HG03280 (cell line): Measurements from ENCODE around the gene AGA.
A peak's percentile ranks its signal among the peaks of the same experiment; 100 is the strongest.

Source experiments
- ATAC-seq: cut with Tn5 transposase; IDR thresholded peaks from one replicate; pipeline ENCODE4 v1.9.1; 2021; ENCODE audit warnings: mild to moderate bottlenecking, moderate library complexity; ENCODE audit not compliant: unreplicated experiment

The AGA gene

DNA sequence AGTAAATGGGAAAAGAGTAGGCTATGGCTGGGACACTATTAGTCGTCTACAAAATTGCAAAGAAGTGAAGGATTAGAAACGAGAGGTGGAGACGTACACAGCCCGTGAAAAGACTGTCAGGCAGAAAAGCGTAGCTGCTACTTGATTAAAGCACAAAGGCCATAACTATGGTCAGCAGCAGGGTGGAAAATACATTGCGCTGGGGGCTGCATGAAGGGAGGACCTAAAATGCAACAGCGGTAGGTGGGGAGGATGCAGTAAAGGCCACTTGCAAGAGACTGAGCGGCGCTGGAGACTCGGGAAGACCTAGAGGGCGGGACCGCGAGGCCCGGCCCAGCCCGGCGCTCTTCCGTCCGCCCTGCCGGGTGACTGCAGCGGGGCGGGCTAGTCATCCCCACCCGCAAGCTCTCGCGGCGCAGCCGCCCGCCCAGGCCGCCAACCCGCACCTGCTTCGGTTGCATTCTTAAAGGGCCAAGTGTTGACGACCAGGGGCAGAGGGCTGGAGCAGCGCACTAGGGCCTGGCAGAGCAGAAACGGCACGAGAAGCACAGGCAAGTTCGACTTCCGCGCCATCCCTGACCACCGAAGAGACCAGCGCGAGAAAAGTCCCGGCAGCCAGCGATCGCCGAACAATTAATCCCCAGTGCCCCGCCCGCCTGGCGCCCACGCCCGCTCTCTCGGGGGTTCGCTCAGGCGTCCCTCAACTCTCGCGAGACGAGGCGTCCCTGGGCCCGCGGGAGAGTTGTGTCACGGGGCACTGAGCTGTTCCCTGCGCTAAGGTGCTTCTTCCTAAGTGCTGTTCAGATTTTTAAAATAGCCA is at the start of gene AGA:
AGA (minus strand) TSS at position 635 of the 820 bp plus-strand sequence; CDS start at position 573, 62 bp downstream.
- ATAC-seq = peak; percentile 88

DNA sequence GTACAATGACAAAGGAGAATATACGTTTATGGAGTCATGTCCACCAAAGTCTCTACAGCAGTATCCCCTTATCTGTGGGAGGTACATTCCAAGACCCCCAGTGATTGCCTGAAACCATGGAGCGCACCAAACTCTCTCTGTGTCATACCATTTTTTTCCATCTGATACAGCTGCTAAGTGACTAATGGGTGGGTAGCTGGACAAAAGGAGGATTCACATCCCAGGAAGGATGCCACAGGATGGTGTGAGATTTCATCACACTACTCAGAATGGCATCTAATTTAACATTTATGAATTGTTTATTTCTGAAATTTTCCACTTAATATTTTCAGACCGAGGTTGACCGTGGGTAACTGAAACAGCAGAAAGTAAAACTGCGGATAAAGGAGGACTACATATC is 49.8 kb upstream of the AGA start:
- no peak for ATAC-seq

DNA sequence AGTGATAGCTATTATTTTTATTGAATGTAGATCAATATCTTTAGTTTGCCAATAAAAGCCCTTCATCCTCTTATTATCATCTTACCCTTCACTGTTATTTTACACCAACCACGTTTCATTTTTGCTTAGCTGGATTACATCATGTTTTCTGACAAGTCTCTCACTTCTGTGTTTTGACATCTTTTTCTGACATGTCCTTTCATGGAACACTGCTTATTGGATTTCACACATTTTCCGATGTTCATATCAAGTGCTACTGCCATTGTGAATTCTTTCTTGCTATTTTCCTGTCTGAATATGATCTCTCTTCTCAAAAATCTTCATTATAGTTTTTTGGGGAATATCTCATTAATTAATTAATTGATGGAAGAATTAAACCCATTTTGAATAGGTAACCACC is 48.5 kb upstream of the AGA start:
- no peak for ATAC-seq

DNA sequence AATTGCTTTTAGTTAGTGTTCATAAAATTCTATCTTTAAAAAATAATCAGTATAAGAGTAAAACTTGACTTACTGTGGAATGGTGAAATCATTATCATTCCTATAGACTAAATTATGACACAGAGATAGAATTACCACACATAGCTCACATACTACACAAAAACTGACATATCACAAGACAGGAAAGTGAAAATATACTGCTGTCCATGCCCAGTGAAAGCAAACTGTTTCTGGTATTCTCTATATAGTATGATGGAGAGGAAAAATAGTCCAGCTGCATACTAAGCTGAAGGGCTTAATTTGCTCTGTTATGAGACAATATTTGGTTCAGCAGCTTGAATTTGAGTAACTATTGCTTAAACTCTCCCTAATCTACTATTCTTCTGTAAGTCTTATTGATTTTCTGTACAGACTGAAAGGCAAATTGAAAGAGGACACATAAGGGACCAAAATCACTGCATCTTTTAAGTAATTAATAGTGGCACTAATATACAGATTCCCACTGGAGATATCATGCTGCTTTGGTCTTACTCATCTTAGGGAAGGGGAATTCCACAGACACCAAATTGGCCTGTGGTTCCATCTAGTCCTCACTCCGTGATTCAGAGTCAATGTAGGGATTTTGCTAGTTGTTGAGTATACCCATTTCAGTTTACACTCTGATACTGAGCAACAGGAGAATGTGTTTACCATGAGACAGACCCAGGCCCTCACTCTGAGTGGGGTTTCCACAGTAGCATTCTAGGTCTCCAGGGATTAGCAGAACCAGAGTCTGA is 47.4 kb upstream of the AGA start:
- ATAC-seq = no peak

DNA sequence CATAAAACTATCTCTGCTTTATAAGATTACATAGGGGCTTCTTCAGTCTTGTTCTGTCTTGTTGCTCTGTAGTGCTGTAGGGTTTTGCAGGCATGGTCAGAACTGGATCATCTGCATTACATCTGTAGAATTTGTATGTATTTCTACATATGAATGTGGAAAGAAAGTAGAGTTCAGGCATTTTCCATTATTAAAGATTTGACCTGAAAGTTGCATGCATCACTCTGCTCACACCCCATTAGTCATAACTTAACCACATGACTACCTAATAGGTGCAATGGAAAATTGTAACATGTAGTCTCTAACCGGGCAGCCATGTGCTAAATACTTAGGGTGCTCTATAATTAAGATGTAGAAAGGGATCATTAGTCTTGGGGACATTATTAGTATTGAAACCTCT is 45.7 kb upstream of the AGA start:
- ATAC-seq = no peak

DNA sequence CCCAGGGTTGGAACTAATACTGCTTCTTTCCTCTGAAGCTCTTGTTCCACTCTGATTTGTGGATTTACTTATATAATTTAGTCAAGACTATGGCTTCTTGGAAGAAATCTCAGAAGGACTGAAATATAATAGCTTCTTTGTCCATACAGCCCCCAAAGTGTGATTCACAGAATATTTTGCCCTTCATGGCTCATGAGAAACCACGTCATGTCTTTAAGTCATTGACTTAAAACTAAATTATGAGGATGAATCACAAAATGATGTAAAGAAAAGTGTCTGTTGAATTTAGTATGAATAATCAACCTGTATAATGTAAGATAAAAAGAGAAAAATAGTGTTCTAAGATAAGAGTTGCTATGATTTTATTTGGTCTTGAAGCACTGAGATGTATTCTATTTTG is 43.3 kb upstream of the AGA start:
- ATAC-seq = no peak

DNA sequence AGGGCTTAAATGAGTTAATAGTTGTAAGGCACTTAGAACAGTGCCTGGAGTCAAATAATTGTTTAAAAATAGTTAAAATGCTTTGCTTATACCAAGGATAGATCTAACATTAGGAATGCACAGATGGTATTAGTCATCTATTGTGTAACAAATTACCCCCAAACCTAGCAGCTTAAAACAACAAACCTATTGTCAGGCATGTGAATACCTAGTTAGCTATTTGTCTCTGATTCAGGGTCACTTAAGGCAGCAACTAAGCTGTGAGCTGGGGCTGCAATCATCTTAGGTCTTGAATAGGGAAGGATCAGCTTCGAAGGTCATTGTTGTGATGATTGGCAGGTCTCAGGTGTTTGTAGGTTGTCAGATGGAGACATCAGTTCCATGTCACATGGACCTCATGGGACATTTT is 42.4 kb upstream of the AGA start:
- no peak for ATAC-seq

DNA sequence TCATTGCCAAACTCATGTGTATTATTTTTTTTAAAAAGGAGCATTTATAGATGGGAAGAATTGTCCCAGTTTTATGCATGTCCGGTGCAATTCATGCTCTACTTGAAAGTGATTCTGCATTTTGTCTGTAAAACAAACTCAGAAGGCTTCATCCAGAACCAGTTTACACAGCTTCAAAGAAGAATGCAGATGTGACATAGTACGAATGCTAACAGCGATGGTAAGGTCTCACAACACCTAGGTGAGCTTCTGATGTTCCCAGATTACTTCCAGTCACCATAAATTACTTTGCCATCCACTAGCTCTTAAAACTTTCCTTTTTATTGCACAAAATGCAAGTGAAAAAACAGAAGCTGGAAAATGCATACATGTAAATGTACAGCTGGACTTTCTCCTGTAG is 41.5 kb upstream of the AGA start:
- no peak for ATAC-seq

DNA sequence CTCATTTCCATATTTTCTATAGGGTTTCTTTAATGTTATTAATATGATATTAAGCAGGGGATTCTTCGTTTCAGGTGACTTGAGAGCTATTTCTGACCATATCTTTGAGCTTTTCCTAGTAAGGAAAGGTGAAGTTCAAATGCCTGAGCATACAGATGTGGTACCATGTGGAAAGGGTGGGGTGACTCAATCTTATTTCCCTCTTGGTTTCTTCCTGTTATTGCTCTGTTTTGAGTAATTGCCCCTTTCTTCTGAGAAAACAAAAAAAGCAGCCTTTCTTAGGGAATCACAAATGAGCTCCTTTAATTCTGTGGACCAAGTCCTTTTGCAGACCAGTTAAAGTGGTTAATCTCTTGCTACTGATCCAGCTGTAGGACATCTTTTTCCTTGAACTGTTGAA is 41.0 kb upstream of the AGA start:
- ATAC-seq = no peak

DNA sequence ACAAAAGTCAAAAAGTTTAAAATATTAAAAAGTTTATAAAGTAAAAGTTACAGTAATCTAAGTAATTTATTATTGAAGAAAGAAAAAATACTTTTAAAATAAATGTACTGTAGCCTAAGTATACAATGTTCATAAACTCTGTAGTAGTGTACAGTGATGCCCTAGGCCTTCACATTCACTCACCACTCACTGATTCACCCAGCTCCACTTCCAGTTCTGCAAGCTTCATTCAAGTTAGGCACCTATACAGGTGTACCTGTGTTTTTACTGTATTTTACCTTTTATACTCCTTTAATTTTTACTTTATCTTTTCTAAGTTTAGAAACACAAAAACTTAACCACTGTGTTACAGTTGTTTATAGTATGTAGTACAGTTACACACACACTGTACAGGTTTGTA is 40.1 kb upstream of the AGA start:
- ATAC-seq = no peak

DNA sequence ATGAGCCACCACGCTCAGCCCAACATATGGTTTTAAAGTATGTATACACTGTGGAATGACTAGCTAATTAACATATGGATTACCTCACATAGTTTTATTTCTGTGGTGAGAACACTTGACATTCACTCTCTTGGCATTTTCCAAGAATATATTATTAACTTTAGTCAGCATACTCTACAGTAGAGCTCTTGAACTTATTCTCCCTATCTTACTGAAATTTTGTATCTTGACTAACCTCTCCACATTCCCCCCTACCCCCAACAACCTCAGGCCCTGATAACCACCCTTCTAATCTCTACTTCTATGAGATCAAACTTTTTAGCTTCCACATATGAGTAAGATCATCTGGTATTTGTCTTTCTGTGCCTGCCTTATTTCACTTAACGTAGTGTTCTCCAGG is 38.6 kb upstream of the AGA start:
- ATAC-seq = no peak

DNA sequence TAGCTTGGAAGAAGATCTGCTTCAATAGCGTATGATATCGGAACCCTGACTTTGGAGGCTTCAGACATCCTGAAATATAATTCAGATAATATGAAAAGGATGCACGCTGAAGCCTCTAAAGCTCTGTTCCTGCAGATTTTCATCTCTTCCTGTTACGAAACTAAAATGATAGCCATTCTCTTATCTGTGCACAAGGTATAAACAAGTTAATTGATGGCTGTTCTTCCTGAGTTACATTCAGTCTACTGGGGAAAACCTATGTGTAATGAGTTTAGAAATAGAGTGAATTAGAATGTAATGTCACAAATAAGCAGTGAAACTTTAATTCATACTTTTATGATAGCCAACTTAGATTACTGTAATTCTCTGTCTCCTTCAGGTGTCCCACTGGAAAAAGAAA is 36.8 kb upstream of the AGA start:
- ATAC-seq = no peak

DNA sequence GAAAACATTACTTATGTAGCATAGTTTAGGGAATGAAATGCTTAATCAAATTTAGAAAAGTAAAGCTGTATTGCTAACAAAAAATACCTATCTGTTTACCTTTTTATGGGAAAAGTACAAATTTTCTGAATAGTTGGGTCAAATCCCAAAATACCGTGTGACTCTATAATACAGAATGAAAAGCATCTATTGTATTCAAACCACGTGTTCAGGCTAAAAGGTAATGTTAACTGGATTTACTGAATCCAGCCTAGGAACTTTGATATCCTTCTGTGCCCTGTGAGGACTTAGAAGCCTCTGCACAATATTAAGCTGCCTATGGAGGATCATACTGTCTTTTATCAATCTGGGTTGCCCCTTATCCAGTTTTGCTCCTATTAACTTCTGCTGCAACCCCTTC is 36.3 kb upstream of the AGA start:
- ATAC-seq = no peak

DNA sequence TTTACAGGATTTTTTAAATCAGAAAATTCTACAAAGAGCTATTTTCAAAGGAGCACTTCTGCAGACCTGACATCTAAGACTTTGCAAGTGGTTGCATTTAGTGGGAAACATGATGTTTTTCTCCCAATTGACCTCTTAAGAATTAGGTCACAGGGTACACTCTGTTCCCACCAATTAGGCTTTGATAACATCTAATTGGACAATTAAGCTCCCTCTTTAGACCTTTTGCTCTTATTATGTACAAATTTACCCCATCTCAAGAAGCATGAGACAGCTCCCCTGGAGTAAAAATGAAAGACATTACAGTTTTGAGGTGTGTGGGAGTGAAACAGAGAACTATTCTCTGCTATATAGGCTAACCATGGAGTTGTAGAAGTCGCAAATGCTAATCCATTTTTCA is 31.8 kb upstream of the AGA start:
- ATAC-seq = no peak

DNA sequence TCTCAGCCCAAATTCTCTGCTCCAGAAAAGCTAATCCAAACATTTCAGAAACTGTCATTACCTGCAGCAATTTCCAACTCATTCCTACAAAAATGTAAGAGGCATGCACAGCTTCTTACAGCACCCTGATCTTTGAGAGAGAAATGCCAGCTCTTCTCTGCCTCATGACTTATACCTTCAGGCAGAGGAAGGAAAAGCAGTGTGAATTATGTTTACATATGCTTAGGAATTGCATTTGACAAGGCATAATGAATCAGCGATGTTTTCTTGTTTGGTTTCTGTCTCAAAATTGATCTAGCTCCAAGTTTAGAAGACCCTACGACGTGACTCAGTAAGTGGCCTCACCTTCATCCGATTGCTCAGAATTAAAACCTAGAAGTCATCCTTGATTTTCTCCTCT is 21.8 kb upstream of the AGA start:
- no peak for ATAC-seq

DNA sequence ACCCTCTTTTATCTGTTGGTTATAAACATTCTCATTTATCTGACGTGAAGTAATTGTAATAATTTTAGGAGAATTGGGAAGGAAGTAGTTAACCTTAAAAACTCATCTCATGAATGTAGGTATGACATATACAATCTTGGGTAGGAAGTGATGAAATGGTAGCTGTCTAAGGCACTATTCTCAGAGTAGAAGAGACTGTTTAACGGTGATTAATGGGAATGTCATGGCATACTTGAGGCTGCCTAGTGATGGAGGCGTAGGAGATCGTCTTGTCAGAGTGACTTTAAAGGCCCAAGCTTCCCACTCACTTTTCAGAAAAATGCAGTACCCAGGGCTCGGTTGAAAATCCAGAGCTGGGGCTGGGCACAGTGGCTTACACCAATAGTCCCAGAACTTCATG is 19.4 kb upstream of the AGA start:
- no peak for ATAC-seq

DNA sequence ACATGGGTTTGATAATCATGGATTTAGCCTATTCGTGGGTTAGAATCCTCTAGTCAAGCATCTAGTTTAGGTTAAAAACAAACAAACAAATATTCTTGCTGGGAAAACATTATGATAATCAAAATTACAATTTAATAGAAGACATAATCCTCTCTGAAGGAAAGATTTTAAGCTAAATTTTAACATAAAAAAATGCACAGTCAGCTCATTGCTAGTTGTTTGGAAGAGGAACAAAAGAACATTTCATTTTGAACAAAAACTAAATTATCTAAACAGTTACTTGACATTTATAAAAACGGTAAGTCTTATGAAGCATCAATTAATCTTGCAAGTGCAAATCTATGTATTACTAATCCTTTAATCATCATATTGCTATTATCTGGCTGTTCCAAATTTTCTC is 18.2 kb upstream of the AGA start:
- ATAC-seq = no peak

DNA sequence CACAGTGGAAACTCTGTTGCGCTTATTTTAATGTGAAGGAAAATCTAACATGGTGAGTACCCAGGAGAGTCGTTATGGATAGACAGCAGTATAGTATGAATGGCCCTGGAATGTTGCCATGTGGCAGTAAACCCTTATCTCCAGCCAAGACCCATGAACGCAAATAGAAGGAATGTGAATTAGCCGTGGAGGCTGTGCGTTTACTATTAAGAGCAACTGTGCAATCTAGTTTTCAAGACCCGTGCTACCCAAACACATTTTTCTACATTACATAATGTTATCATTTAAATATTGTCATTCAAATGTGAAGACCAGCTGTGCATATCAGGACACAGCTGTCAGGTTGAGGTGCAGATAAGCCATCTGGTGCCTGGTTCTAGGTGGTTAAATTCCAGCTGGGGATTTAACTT is 13.3 kb upstream of the AGA start:
- no peak for ATAC-seq

DNA sequence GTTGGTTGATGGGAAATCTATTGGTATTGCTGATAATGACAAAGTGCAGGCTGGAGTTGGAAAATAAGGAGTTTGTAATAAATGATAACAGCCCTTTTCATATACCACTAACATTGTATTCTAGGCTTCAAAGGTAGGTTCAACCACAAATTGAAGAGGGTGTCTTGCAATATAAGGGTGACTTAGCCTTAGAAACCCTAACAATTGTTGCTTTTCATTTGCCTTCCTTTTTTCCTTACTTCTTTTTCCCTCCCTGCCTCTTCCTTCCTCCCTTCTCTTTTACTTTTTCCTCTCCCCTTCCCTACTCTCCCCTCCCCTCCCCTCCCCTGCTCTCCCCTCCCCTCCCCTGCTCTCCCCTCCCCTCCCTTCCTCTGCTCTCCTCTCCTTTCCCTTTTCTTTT is 10.9 kb upstream of the AGA start:
- ATAC-seq = no peak

DNA sequence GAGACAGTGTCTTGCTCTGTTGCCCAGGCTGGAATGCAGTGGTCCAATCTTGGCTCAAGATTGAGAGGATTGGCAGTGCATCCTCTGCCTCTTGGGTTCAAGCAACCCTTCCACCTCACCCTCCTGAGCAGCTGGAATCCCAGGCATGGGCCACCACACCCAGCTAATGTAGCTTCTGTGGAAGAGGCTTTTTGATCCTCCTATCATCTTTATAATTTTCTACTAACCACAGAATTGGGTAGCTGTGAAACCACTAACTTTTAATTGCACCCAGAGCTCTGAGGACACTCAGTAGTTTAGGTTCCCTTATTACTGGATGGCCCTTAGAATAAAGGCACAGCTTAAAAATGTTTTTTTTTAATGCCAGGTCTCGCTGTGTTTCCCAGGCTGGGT is 8.9 kb upstream of the AGA start:
- ATAC-seq = no peak

DNA sequence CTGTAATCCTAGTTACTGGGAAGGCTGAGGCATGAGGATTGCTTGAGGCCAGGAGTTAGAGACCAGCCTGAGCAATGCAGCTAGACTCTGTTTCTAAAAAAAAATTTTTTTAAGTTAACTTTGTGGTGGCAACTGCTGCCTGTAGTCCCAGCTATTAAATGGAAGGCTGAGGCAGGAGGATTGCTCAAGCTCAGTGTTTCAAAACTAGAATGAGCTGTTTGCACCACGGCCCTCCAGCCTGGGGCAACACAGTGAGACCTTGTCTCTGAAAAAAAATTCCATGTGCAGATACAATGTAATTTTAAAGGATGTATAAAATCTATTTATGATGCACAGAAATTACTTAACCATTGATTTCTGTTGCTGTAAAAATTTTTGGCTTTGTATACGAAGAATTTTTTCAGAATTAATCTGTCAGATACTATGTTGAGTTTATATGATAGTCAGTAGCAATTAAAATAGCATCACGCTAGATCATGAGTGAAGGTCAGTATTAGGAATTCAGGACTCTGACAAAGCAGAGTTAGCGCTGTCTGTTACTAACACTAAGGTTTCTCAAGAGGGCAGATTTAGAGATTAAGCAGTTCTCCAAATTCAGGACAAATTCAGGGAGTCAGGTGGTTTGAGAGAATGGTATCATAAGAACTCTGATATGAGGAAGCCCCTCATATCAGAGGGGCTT is 8.3 kb upstream of the AGA start:
- no peak for ATAC-seq

DNA sequence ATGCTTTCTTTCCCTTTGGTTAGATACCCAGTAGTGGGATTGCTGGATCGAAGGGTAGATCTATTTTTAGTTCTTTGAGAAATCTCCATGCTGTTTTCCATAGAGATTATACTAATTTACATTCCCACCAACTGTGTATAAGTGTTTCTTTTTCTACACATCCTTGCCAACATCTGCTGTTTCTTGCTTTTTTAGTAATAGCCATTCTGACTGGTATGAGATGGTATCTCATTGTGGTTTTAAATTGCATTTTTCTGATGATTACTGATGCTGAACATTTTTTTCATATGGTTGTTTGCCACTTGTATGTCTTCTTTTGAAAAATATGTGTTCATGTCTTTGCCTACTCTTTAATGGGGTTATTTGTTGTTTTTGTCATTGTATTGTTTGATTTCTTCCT is 6.6 kb upstream of the AGA start:
- ATAC-seq = no peak
